Activated CD4-positive, alpha-beta T cell treated with anti-CD3 and anti-CD28 coated beads, Interleukin-2, amount 10 ng/mL, durations not matched to agents 7 days and 5 days (primary cell): ENCODE results near the gene ZWILCH. TPM values are rescaled to one million over a fixed set of nuclear protein-coding genes. Genes with fewer than 3 reads are reported as not detected.

Experiments used
- CTCF ChIA-PET: fragments of 350-600 bp; sonication (Branson Sonifier 250); formaldehyde crosslinking; loops from one replicate; lab custom pipeline; 2021; ENCODE audit warnings: antibody characterized with exemption; lab: Charles Lee
- POLR2A ChIA-PET: fragments of 350-600 bp; sonication (Branson Sonifier 250); formaldehyde crosslinking; loops from one replicate; lab custom pipeline; 2021; ENCODE audit warnings: antibody characterized with exemption; lab: Charles Lee
- DNase-seq: peaks from one replicate; pipeline ENCODE4 v3.0.0-alpha.2; 2020
- H3K27ac Mint-ChIP-seq: one replicate; pipeline ENCODE4 v1.8.0; 2021; ENCODE audit warnings: mild to moderate bottlenecking, moderate library complexity, mixed read lengths
- H3K27me3 Mint-ChIP-seq: one replicate; pipeline ENCODE4 v1.8.0; 2021; ENCODE audit warnings: mixed read lengths
- H3K36me3 Mint-ChIP-seq: one replicate; pipeline ENCODE4 v1.8.0; 2021; ENCODE audit warnings: low read depth, mixed read lengths
- H3K4me1 Mint-ChIP-seq: one replicate; pipeline ENCODE4 v1.8.0; 2021; ENCODE audit warnings: mixed read lengths
- H3K4me3 Mint-ChIP-seq: one replicate; pipeline ENCODE4 v1.8.0; 2021; ENCODE audit warnings: mild to moderate bottlenecking, moderate library complexity, mixed read lengths
- H3K9me3 Mint-ChIP-seq: one replicate; pipeline ENCODE4 v1.8.0; 2021; ENCODE audit warnings: mixed read lengths
- microRNA-seq: library from miRNA; unstranded; fragments of <30 nt; microRNA quantifications from one replicate; pipeline ENCODE4 v1.2.0, GENCODE V29; 2021; ENCODE audit warnings: borderline microRNAs expressed, borderline replicate concordance
- total RNA-seq, 2 experiments: library from RNA; stranded (reverse); gene quantifications; one replicate each; pipeline ENCODE4 v1.2.3, GENCODE V29; 2021

Gene ZWILCH
- total RNA-seq, 2 experiments from 2014 or later, result 28.0 to 28.3 TPM

DNA sequence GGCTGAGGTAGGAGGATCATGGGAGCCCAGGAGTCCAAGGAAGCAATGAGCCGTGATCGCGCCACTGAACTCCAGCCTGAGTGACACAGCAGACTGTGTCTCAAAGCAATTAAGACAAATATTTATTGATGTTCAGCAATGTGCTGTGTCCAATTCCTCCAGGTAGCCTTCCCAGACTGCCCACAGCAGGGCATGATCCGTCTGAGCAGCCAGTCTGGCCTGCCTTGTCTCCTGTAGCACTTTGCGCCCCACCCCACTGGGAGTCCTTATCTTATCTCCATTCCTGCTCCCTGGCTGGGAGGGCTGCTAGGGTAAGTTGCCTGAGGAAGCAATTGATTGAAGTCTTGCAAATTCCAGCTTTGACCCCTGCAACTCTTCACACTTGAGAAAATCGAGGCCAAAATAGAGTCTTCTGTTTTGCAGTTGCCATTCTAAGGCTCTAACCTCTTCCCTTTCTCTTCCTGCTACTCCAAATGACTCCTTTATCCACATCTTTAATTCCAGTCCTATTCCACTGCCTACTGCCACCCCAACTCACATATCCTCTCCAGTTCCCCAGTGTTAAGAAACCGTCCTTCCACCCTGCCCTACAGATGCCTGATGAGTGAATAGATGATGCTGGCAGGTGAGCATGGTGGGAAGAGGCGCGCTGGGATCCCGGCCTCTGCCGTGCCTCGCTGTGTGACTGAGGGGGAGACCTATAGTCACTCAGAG lies 87.5 kb downstream of the ZWILCH start:
- H3K9me3 Mint-ChIP-seq, result no peaks in the 10 kb centered on the region
- no peaks in the 10 kb centered on the region for H3K4me1 Mint-ChIP-seq
- H3K4me3 Mint-ChIP-seq, result no peak overlapping the region
- CTCF ChIA-PET, result interaction anchor here (0.7 kb wide), 1 partner anchor 18 kb away, joined by 3 read pairs; no protein-coding TSS in a partner anchor
- no peaks in the 10 kb centered on the region for H3K36me3 Mint-ChIP-seq
- POLR2A ChIA-PET, result no interaction called here
- H3K27ac Mint-ChIP-seq, result no peak overlapping the region
- DNase-seq, result no peak
- H3K27me3 Mint-ChIP-seq, result no peaks in the 10 kb centered on the region

DNA sequence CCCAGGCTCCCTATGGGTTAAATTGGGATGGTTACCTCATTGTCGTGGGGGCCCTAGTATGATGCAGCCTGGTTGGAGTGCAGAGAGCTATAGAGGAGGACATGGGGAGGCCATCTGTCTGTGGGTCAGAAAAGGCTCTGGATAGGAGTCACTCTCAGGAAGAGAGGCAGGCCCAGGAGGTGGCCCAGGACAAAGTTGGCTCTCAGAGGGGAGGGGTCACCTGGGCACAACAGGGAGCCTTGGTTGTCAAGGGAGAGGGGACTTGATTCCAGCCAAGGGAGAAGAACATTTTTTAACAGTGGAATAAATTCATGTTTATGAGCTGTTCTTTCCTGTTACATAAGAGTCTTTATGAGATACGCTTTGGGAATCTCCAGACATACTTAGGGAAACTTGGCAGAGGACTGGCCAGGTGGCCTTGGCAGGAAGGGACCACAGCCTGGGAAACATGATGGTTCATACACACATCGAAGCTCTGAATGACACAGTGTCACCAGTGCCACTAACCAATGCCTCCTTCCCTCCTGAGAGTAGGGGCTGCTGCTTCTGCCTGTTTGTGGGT lies 88.2 kb downstream of the ZWILCH start:
- H3K4me1 Mint-ChIP-seq, result peaks cover 5% of the 10 kb centered on the region
- POLR2A ChIA-PET, result no interaction called here
- DNase-seq, result no peak
- CTCF ChIA-PET, result no interaction called here
- H3K9me3 Mint-ChIP-seq, result no peaks in the 10 kb centered on the region
- no peak overlapping the region for H3K27ac Mint-ChIP-seq
- no peaks in the 10 kb centered on the region for H3K36me3 Mint-ChIP-seq
- no peak overlapping the region for H3K4me3 Mint-ChIP-seq
- no peaks in the 10 kb centered on the region for H3K27me3 Mint-ChIP-seq

DNA sequence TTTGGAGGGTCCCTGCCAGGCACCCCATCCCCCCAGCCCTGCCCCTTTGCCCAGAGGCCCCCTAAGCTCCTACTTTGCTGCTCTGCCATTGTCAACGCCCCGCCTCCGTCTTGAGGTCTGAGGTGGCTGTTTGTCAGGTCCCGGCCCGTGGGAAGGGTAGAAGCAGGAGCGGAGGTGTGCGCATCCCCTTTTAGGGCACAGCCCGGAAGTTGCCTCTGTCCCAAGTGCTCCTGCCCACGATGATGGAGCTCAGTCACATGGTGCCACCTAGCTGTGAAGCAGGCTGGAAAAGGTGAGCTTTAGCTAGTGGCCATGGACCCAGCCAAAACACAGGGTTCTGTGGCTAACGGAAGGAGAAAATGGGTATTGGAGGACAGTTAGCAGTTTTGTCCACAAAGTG lies 89.2 kb downstream of the ZWILCH start:
- CTCF ChIA-PET, result no interaction called here
- Mint-ChIP-seq H3K27ac (no peak overlapping the region), H3K4me3 (no peak overlapping the region), H3K4me1 (peaks cover 9% of the 10 kb centered on the region), H3K9me3 (no peaks in the 10 kb centered on the region), H3K27me3 (no peaks in the 10 kb centered on the region), H3K36me3 (no peaks in the 10 kb centered on the region)
- no peak for DNase-seq
- POLR2A ChIA-PET, result no interaction called here

DNA sequence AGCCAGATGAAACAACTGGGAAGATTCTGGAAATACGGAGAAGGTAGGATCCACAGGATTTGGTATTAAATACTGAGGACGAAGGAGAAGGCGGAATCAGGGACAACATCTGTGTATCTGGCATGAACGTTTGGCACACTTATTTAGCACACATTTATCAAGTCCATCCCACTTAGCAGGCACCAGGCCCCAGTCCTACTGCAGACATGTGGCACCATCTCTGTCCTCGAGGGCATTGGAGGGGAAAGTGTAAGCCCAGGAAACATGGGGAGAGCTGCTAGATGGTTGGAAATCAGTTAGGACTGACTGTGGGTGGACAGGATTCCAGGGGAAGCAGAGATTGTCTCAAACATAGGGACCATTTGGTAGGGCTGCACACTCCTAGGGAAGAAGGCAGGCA lies 89.7 kb downstream of the ZWILCH start:
- no peak overlapping the region for H3K27ac Mint-ChIP-seq
- H3K27me3 Mint-ChIP-seq, result no peaks in the 10 kb centered on the region
- H3K9me3 Mint-ChIP-seq, result no peaks in the 10 kb centered on the region
- ChIA-PET POLR2A (no interaction called here), CTCF (no interaction called here)
- H3K4me3 Mint-ChIP-seq, result no peak overlapping the region
- peaks cover 9% of the 10 kb centered on the region for H3K4me1 Mint-ChIP-seq
- no peaks in the 10 kb centered on the region for H3K36me3 Mint-ChIP-seq
- DNase-seq, result no peak

DNA sequence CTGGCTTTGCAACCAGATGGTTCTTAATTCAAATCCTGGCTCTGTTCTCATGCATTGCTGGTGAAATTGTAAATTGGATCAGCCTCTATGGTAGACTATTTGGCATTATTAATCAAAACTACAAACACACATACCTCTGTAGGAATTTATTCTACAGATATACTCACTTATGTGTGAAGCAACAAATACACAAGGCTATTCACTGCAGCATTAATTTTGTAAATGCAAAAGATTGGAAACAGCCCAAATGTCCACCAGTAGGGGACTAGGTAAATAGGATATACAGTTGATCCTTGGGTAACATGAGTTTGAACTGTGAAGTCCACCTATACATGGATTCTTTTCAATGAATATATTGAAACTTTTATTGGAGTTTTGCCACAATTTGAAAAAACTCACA lies 90.2 kb downstream of the ZWILCH start:
- Mint-ChIP-seq H3K9me3 (no peaks in the 10 kb centered on the region), H3K4me3 (no peak overlapping the region), H3K27me3 (no peaks in the 10 kb centered on the region), H3K4me1 (peaks cover 9% of the 10 kb centered on the region), H3K27ac (no peak overlapping the region), H3K36me3 (no peaks in the 10 kb centered on the region)
- DNase-seq, result no peak
- CTCF ChIA-PET, result no interaction called here
- POLR2A ChIA-PET, result no interaction called here

DNA sequence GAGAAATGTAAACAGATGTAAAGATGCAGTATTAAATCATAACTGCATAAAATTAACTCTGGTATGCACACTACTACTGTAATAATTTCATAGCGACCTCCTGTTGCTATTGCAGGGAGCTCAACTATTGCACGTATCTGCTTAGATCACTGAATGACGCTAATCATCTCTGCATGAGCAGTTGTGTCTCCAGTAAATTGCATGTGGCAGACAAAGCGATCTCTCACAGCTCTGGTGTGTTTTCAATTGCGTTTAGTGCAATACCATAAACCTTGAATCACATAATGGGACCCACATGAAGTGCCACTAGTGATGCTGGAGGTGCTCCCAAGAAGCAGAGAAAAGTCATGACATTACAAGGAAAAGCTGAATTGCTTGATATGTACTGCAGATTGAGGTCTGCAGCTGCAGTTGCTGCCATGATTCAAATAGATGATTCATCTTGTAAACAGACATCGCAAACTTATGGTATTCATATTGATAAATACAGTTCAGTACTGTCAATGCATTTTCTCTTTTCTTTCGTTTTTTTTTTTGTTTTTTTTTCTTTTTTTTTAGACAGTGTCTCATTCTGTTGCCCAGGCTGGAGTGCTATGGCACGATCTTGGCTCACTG lies 90.9 kb downstream of the ZWILCH start:
- H3K27ac Mint-ChIP-seq, result no peak overlapping the region
- H3K4me1 Mint-ChIP-seq, result peaks cover 9% of the 10 kb centered on the region
- no peaks in the 10 kb centered on the region for H3K9me3 Mint-ChIP-seq
- no peaks in the 10 kb centered on the region for H3K27me3 Mint-ChIP-seq
- CTCF ChIA-PET, result no interaction called here
- no peak overlapping the region for H3K4me3 Mint-ChIP-seq
- no peak for DNase-seq
- H3K36me3 Mint-ChIP-seq, result no peaks in the 10 kb centered on the region
- POLR2A ChIA-PET, result no interaction called here

DNA sequence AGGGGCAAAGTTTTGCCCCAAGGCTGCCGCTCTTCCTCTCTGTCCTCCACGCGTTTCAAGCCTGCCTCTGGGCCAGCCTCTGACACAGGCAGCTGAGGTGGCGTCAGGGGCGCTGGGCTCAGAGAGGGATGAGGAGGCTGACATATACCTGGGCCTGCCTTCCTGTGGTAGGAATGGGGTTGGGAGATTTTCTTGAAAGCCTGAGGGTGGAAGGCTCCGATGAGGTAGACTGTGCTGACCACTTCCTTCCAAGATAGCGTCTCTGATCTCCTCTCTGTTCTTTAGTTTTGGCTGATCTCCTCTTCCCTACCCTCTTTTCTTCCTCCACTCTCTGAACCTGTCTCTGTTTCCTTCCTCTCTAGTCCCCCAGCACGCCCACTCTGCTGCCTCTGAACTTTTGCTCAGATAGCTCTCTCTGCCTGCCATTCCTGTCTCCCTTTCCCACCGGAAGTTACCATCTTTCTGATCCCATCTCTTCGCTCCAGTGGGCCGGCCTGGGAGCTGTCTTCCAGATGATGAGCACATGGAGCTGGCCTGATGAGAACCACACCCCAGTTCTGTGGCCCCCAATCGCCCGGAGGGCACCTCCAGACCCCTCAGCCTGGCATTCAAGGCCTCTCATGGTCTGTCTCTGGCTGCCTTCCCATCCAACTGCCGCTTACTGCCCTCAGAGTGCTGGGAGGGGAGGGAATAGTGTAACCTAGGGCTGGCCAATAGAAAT lies 93.1 kb downstream of the ZWILCH start:
- Mint-ChIP-seq H3K36me3 (no peaks in the 10 kb centered on the region), H3K9me3 (no peaks in the 10 kb centered on the region), H3K4me3 (no peak overlapping the region), H3K4me1 (peaks cover 9% of the 10 kb centered on the region), H3K27ac (peak overlapping the region; percentile 34), H3K27me3 (peaks cover 2% of the 10 kb centered on the region)
- no peak for DNase-seq
- ChIA-PET CTCF (no interaction called here), POLR2A (no interaction called here)

Small RNA genes within 50 kb of the gene (microRNA-seq; reads per million reads assigned to microRNA genes)
- gene MIR4512, result not detected

Other genes with a start within 250 kb of the ZWILCH start
- gene DIS3L, start 211.8 kb upstream of the ZWILCH start, total RNA-seq, result 10 to 100 TPM; 31.2 to 35.6 TPM
- 10 to 100 TPM; 25.0 to 28.0 TPM for gene TIPIN, start 148.6 kb upstream of the ZWILCH start, total RNA-seq
- gene MAP2K1, start 118.4 kb upstream of the ZWILCH start, total RNA-seq, result 10 to 100 TPM; 72.1 to 83.0 TPM
- 10 to 100 TPM; 21.4 to 24.5 TPM for gene SNAPC5, start 7.6 kb upstream of the ZWILCH start, total RNA-seq
- gene RPL4, start 471 bp upstream of the ZWILCH start, total RNA-seq, result 1,000 to 10,000 TPM; 2,398 to 2,621 TPM
- not detected for gene LCTL, start 60.7 kb downstream of the ZWILCH start, total RNA-seq
- gene SMAD6, start 196.9 kb downstream of the ZWILCH start, total RNA-seq, result under 1 TPM; 0.40 TPM